IMR-90 (cell line): Measurements from ENCODE around the gene TM7SF2. TPM values are rescaled to one million over a fixed set of nuclear protein-coding genes. Genes with fewer than 3 reads are reported as not detected.

Experiments
- ATAC-seq: fragments of 200-7000 bp; cut with Tn5 transposase; 2 replicates; pipeline ENCODE4 v1.9.1; 2020; ENCODE audit warnings: low read depth, mild to moderate bottlenecking, moderate library complexity
- BruUV-seq: library from RNA; stranded (reverse); fragments of 400-500 nt; replicated peaks from 2 replicates; lab custom pipeline; 2021; lab: Mats Ljungman, UMichigan
- CTCF ChIA-PET: fragments of 300-600 bp; formaldehyde crosslinking; extraction: SDS; loops from one replicate; lab custom pipeline; 2021; ENCODE audit warnings: antibody characterized with exemption; lab: Yijun Ruan, JAX
- POLR2A ChIA-PET: fragments of 300-600 bp; sonication (Branson Sonifier 250); formaldehyde crosslinking; loops from one replicate; lab custom pipeline; 2022; ENCODE audit warnings: antibody characterized with exemption; ENCODE audit not compliant: unreplicated experiment; lab: Charles Lee
- DNase-seq: peaks from one replicate; pipeline ENCODE4 v3.0.0; 2013
- H2AFZ ChIP-seq: replicated peaks from 2 replicates; pipeline ENCODE3; 2013; ENCODE audit warnings: low read length, mild to moderate bottlenecking; ENCODE audit not compliant: poor library complexity
- H2AK5ac ChIP-seq: 2 replicates; pipeline ENCODE4 v1.6.1; 2013; ENCODE audit warnings: low read depth, low read length, inconsistent platforms
- H2AK9ac ChIP-seq: replicated peaks from 2 replicates; pipeline ENCODE3; 2013; ENCODE audit warnings: mild to moderate bottlenecking, low read depth, low read length, moderate library complexity; ENCODE audit not compliant: poor library complexity
- H2BK120ac ChIP-seq: 2 replicates; pipeline ENCODE4 v1.6.1; 2013; ENCODE audit warnings: low read depth, low read length, inconsistent platforms
- H2BK15ac ChIP-seq: 3 replicates; pipeline ENCODE4 v1.6.1; 2013; ENCODE audit warnings: low read depth, low read length, inconsistent platforms
- H2BK20ac ChIP-seq: 2 replicates; pipeline ENCODE4 v1.6.1; 2013; ENCODE audit warnings: low read depth, mild to moderate bottlenecking, inconsistent platforms, low read length, moderate library complexity
- H2BK5ac ChIP-seq: 2 replicates; pipeline ENCODE4 v1.6.1; 2013; ENCODE audit warnings: mild to moderate bottlenecking, low read depth, low read length, inconsistent platforms; ENCODE audit not compliant: poor library complexity, severe bottlenecking
- H3K14ac ChIP-seq: replicated peaks from 2 replicates; pipeline ENCODE4 v1.6.1; 2013; ENCODE audit warnings: low read depth, low read length, inconsistent platforms
- H3K18ac ChIP-seq: 2 replicates; pipeline ENCODE4 v1.6.1; 2013; ENCODE audit warnings: low read depth, low read length, control low read depth
- H3K23ac ChIP-seq: 2 replicates; pipeline ENCODE4 v1.6.1; 2013; ENCODE audit warnings: low read depth, low read length, inconsistent platforms
- H3K27ac ChIP-seq: 2 replicates; pipeline ENCODE4 v1.5.1; 2013; ENCODE audit warnings: mild to moderate bottlenecking, control low read depth, low read length; ENCODE audit not compliant: insufficient read depth
- H3K27me3 ChIP-seq: 2 replicates; pipeline ENCODE4 v1.6.1; 2013; ENCODE audit warnings: low read length; ENCODE audit not compliant: control insufficient read depth, insufficient read depth
- H3K36me3 ChIP-seq: 2 replicates; pipeline ENCODE4 v1.6.1; 2013; ENCODE audit warnings: low read length, mixed read lengths; ENCODE audit not compliant: control insufficient read depth, insufficient read depth
- H3K4ac ChIP-seq: 2 replicates; pipeline ENCODE4 v1.6.1; 2013; ENCODE audit warnings: low read depth, low read length, inconsistent platforms
- H3K4me1 ChIP-seq: 2 replicates; pipeline ENCODE4 v1.6.1; 2013; ENCODE audit warnings: low read length, mixed read lengths; ENCODE audit not compliant: control insufficient read depth, insufficient read depth
- H3K4me2 ChIP-seq: 2 replicates; pipeline ENCODE4 v1.6.1; 2013; ENCODE audit warnings: low read depth, mild to moderate bottlenecking, control low read depth, low read length, moderate library complexity
- H3K4me3 ChIP-seq: 2 replicates; pipeline ENCODE4 v1.5.1; 2013; ENCODE audit warnings: low read depth, mild to moderate bottlenecking, control low read depth, low read length, moderate library complexity; ENCODE audit not compliant: insufficient read depth
- H3K56ac ChIP-seq: 2 replicates; pipeline ENCODE4 v1.6.1; 2013; ENCODE audit warnings: low read length, inconsistent platforms; ENCODE audit not compliant: insufficient read depth; ENCODE audit errors: extremely low read depth
- H3K79me1 ChIP-seq, 2 experiments: 2 replicates each; pipeline ENCODE4 v1.6.1; 2013; ENCODE audit warnings: low read length in 2 of 2, inconsistent platforms in 1 of 2, low read depth in 1 of 2
- H3K9ac ChIP-seq: 2 replicates; pipeline ENCODE4 v1.6.1; 2013; ENCODE audit warnings: low read depth, low read length, control low read depth
- H3K9me1 ChIP-seq: 2 replicates; pipeline ENCODE4 v1.6.1; 2013; ENCODE audit warnings: low read length, inconsistent platforms; ENCODE audit not compliant: insufficient read depth
- H3K9me3 ChIP-seq: 2 replicates; pipeline ENCODE4 v1.6.1; 2013; ENCODE audit warnings: low read length; ENCODE audit not compliant: control insufficient read depth, insufficient read depth
- H4K20me1 ChIP-seq: 2 replicates; pipeline ENCODE4 v1.6.1; 2013; ENCODE audit warnings: low read length, inconsistent platforms; ENCODE audit not compliant: insufficient read depth
- H4K5ac ChIP-seq: 2 replicates; pipeline ENCODE4 v1.6.1; 2013; ENCODE audit warnings: mild to moderate bottlenecking, low read depth, low read length, control low read depth
- H4K8ac ChIP-seq, 2 experiments: 2 replicates each; pipeline ENCODE4 v1.6.1; 2013; ENCODE audit warnings: low read depth in 2 of 2, low read length in 2 of 2, control low read depth in 1 of 2, inconsistent platforms in 1 of 2
- H4K91ac ChIP-seq: 2 replicates; pipeline ENCODE4 v1.6.1; 2013; ENCODE audit warnings: low read depth, low read length, inconsistent platforms; ENCODE audit not compliant: insufficient read depth
- BHLHE40 ChIP-seq: fragments of 150-350 bp; IDR thresholded peaks from 2 replicates; pipeline ENCODE4 v1.6.1; 2016; ENCODE audit warnings: mild to moderate bottlenecking, low read depth, low read length
- CHD1 ChIP-seq: IDR thresholded peaks from 2 replicates; pipeline ENCODE4 v1.6.1; 2012; ENCODE audit warnings: low read depth, low read length, improper control_type of control experiment
- ELK1 ChIP-seq: fragments of 150-350 bp; IDR thresholded peaks from 2 replicates; pipeline ENCODE4 v1.6.1; 2016; ENCODE audit warnings: low read depth, mild to moderate bottlenecking, low read length, moderate library complexity, borderline replicate concordance
- FOS ChIP-seq: fragments of 150-350 bp; IDR thresholded peaks from 2 replicates; pipeline ENCODE4 v1.6.1; 2016; ENCODE audit warnings: low read depth, low read length
- MAFK ChIP-seq: IDR thresholded peaks from 2 replicates; pipeline ENCODE4 v1.6.1; 2012; ENCODE audit warnings: low read depth, low read length, improper control_type of control experiment
- MAZ ChIP-seq: IDR thresholded peaks from 2 replicates; pipeline ENCODE4 v1.6.1; 2012; ENCODE audit warnings: low read depth, mild to moderate bottlenecking, low read length, improper control_type of control experiment, moderate library complexity, borderline replicate concordance
- RCOR1 ChIP-seq: IDR thresholded peaks from 2 replicates; pipeline ENCODE4 v1.6.1; 2012; ENCODE audit warnings: mild to moderate bottlenecking, low read length, improper control_type of control experiment; ENCODE audit not compliant: insufficient replicate concordance
- RFX5 ChIP-seq: IDR thresholded peaks from 2 replicates; pipeline ENCODE4 v1.8.0; 2012; ENCODE audit warnings: low read depth, mild to moderate bottlenecking, low read length, moderate library complexity
- USF2 ChIP-seq: fragments of 150-350 bp; IDR thresholded peaks from 2 replicates; pipeline ENCODE4 v1.6.1; 2017; ENCODE audit warnings: mild to moderate bottlenecking, antibody characterized with exemption, low read length, low read depth
- WGBS, 2 experiments: methylation state at CpG; one replicate each; pipeline versions ENCODE4 v1.1.5 to v1.1.7; 2013; ENCODE audit warnings: missing lambda C conversion rate in 2 of 2; ENCODE audit not compliant: insufficient read length in 1 of 2; ENCODE audit errors: extremely low coverage in 2 of 2; 5-methylcytosine and 5-hydroxymethylcytosine counted together
- dilution Hi-C: fragments of 300-500 bp; cut with HindIII; formaldehyde crosslinking; loops from one replicate; pipeline ENCODE4 v1.14.3; 2018; ENCODE audit warnings: low sequenced_read_pairs; ENCODE audit not compliant: unreplicated experiment
- in situ Hi-C: fragments of 300-500 bp; cut with MboI; formaldehyde crosslinking; loops from 3 replicates; pipeline ENCODE4 v1.14.3; 2019; ENCODE audit warnings: low sequenced_read_pairs, inconsistent platforms, mixed read lengths
- intact Hi-C: fragments of 100-400 bp; cut with micrococcal nuclease; formaldehyde crosslinking; loops from 2 replicates; pipeline ENCODE4 v1.10.0; 2022
- polyA plus RNA-seq, 3 experiments: library from polyadenylated mRNA; depleted of rRNA; stranded (reverse); fragments of >200 nt; gene quantifications; 2 replicates each; pipeline ENCODE4 v1.2.3, GENCODE V29; 2012; ENCODE audit warnings: low replicate concordance in 1 of 3
- total RNA-seq: library from RNA; depleted of rRNA; stranded (reverse); fragments of >200 nt; gene quantifications from 2 replicates; pipeline ENCODE4 v1.2.3, GENCODE V29; 2012

TM7SF2 gene
- total and polyA plus RNA-seq, 2 of the 4 experiments (the other 2 are of a cell fraction): 5.7 to 7.6 TPM

- Histone ChIP-seq H4K5ac (no peak overlapping the region), H3K9me3 (no peaks in the 10 kb centered on the region), H2AK5ac (no peak overlapping the region), H3K36me3 (no peaks in the 10 kb centered on the region), H3K79me1 (no peaks in the 10 kb centered on the region), H2BK15ac (no peak overlapping the region), H3K18ac (no peak overlapping the region), H3K4me1 (no peaks in the 10 kb centered on the region), H2BK20ac (no peak overlapping the region), H3K56ac (no peak overlapping the region), H2AFZ (peak overlapping the region; percentile 33), H4K91ac (no peak overlapping the region), H3K9me1 (no peaks in the 10 kb centered on the region), H2BK5ac (no peak overlapping the region), H3K4ac (no peak overlapping the region), H3K9ac (no peak overlapping the region), H3K27me3 (peaks cover 8% of the 10 kb centered on the region; the same call in 1 of the 2 replicates), H3K27ac (no peak overlapping the region), H3K4me3 (no peak overlapping the region), H2AK9ac (no peak overlapping the region), H3K4me2 (no peak overlapping the region), H4K8ac (no peak overlapping the region), H3K23ac (no peak overlapping the region), H4K20me1 (no peaks in the 10 kb centered on the region), H3K14ac (no peak overlapping the region), H2BK120ac (no peak overlapping the region)
- no peak for ATAC-seq
- ChIA-PET CTCF (no interaction called here), POLR2A (no interaction called here)
- in situ Hi-C loops: no loop called here
- dilution Hi-C loops: no loop called here
- TF ChIP-seq FOS (no peak), RFX5 (no peak), MAZ (no peak), MAFK (no peak), CHD1 (no peak), USF2 (no peak), ELK1 (no peak), BHLHE40 (no peak), RCOR1 (no peak)
- DNase-seq: no peak
- intact Hi-C loops: no loop called here
- BruUV-seq: no TSS peak
- WGBS, 2 experiments: 63% methylated on average over 4 of the region's 11 CpGs; no CpG with 5 or more reads in 1 of the 2 experiments
Observed at GRCh38 chr11:65066315-65066714, 45.4 kb upstream of the TM7SF2 start.
